IMR-90 (cell line): Measurements from ENCODE around the gene PLXNA4. TPM values are rescaled to one million over a fixed set of nuclear protein-coding genes. Genes with fewer than 3 reads are reported as not detected.

Experiments
- ATAC-seq: fragments of 200-7000 bp; cut with Tn5 transposase; 2 replicates; pipeline ENCODE4 v1.9.1; 2020; ENCODE audit warnings: low read depth, mild to moderate bottlenecking, moderate library complexity
- BruUV-seq: library from RNA; stranded (reverse); fragments of 400-500 nt; replicated peaks from 2 replicates; lab custom pipeline; 2021; lab: Mats Ljungman, UMichigan
- CTCF ChIA-PET: fragments of 300-600 bp; formaldehyde crosslinking; extraction: SDS; loops from one replicate; lab custom pipeline; 2021; ENCODE audit warnings: antibody characterized with exemption; lab: Yijun Ruan, JAX
- POLR2A ChIA-PET: fragments of 300-600 bp; sonication (Branson Sonifier 250); formaldehyde crosslinking; loops from one replicate; lab custom pipeline; 2022; ENCODE audit warnings: antibody characterized with exemption; ENCODE audit not compliant: unreplicated experiment; lab: Charles Lee
- DNase-seq: peaks from one replicate; pipeline ENCODE4 v3.0.0; 2013
- H2AFZ ChIP-seq: replicated peaks from 2 replicates; pipeline ENCODE3; 2013; ENCODE audit warnings: low read length, mild to moderate bottlenecking; ENCODE audit not compliant: poor library complexity
- H2AK5ac ChIP-seq: 2 replicates; pipeline ENCODE4 v1.6.1; 2013; ENCODE audit warnings: low read depth, low read length, inconsistent platforms
- H2AK9ac ChIP-seq: replicated peaks from 2 replicates; pipeline ENCODE3; 2013; ENCODE audit warnings: mild to moderate bottlenecking, low read depth, low read length, moderate library complexity; ENCODE audit not compliant: poor library complexity
- H2BK120ac ChIP-seq: 2 replicates; pipeline ENCODE4 v1.6.1; 2013; ENCODE audit warnings: low read depth, low read length, inconsistent platforms
- H2BK15ac ChIP-seq: 3 replicates; pipeline ENCODE4 v1.6.1; 2013; ENCODE audit warnings: low read depth, low read length, inconsistent platforms
- H2BK20ac ChIP-seq: 2 replicates; pipeline ENCODE4 v1.6.1; 2013; ENCODE audit warnings: low read depth, mild to moderate bottlenecking, inconsistent platforms, low read length, moderate library complexity
- H2BK5ac ChIP-seq: 2 replicates; pipeline ENCODE4 v1.6.1; 2013; ENCODE audit warnings: mild to moderate bottlenecking, low read depth, low read length, inconsistent platforms; ENCODE audit not compliant: poor library complexity, severe bottlenecking
- H3K14ac ChIP-seq: replicated peaks from 2 replicates; pipeline ENCODE4 v1.6.1; 2013; ENCODE audit warnings: low read depth, low read length, inconsistent platforms
- H3K18ac ChIP-seq: 2 replicates; pipeline ENCODE4 v1.6.1; 2013; ENCODE audit warnings: low read depth, low read length, control low read depth
- H3K23ac ChIP-seq: 2 replicates; pipeline ENCODE4 v1.6.1; 2013; ENCODE audit warnings: low read depth, low read length, inconsistent platforms
- H3K27ac ChIP-seq: 2 replicates; pipeline ENCODE4 v1.5.1; 2013; ENCODE audit warnings: mild to moderate bottlenecking, control low read depth, low read length; ENCODE audit not compliant: insufficient read depth
- H3K27me3 ChIP-seq: 2 replicates; pipeline ENCODE4 v1.6.1; 2013; ENCODE audit warnings: low read length; ENCODE audit not compliant: control insufficient read depth, insufficient read depth
- H3K36me3 ChIP-seq: 2 replicates; pipeline ENCODE4 v1.6.1; 2013; ENCODE audit warnings: low read length, mixed read lengths; ENCODE audit not compliant: control insufficient read depth, insufficient read depth
- H3K4ac ChIP-seq: 2 replicates; pipeline ENCODE4 v1.6.1; 2013; ENCODE audit warnings: low read depth, low read length, inconsistent platforms
- H3K4me1 ChIP-seq: 2 replicates; pipeline ENCODE4 v1.6.1; 2013; ENCODE audit warnings: low read length, mixed read lengths; ENCODE audit not compliant: control insufficient read depth, insufficient read depth
- H3K4me2 ChIP-seq: 2 replicates; pipeline ENCODE4 v1.6.1; 2013; ENCODE audit warnings: low read depth, mild to moderate bottlenecking, control low read depth, low read length, moderate library complexity
- H3K4me3 ChIP-seq: 2 replicates; pipeline ENCODE4 v1.5.1; 2013; ENCODE audit warnings: low read depth, mild to moderate bottlenecking, control low read depth, low read length, moderate library complexity; ENCODE audit not compliant: insufficient read depth
- H3K56ac ChIP-seq: 2 replicates; pipeline ENCODE4 v1.6.1; 2013; ENCODE audit warnings: low read length, inconsistent platforms; ENCODE audit not compliant: insufficient read depth; ENCODE audit errors: extremely low read depth
- H3K79me1 ChIP-seq, 2 experiments: 2 replicates each; pipeline ENCODE4 v1.6.1; 2013; ENCODE audit warnings: low read length in 2 of 2, inconsistent platforms in 1 of 2, low read depth in 1 of 2
- H3K9ac ChIP-seq: 2 replicates; pipeline ENCODE4 v1.6.1; 2013; ENCODE audit warnings: low read depth, low read length, control low read depth
- H3K9me1 ChIP-seq: 2 replicates; pipeline ENCODE4 v1.6.1; 2013; ENCODE audit warnings: low read length, inconsistent platforms; ENCODE audit not compliant: insufficient read depth
- H3K9me3 ChIP-seq: 2 replicates; pipeline ENCODE4 v1.6.1; 2013; ENCODE audit warnings: low read length; ENCODE audit not compliant: control insufficient read depth, insufficient read depth
- H4K20me1 ChIP-seq: 2 replicates; pipeline ENCODE4 v1.6.1; 2013; ENCODE audit warnings: low read length, inconsistent platforms; ENCODE audit not compliant: insufficient read depth
- H4K5ac ChIP-seq: 2 replicates; pipeline ENCODE4 v1.6.1; 2013; ENCODE audit warnings: mild to moderate bottlenecking, low read depth, low read length, control low read depth
- H4K8ac ChIP-seq, 2 experiments: 2 replicates each; pipeline ENCODE4 v1.6.1; 2013; ENCODE audit warnings: low read depth in 2 of 2, low read length in 2 of 2, control low read depth in 1 of 2, inconsistent platforms in 1 of 2
- H4K91ac ChIP-seq: 2 replicates; pipeline ENCODE4 v1.6.1; 2013; ENCODE audit warnings: low read depth, low read length, inconsistent platforms; ENCODE audit not compliant: insufficient read depth
- BHLHE40 ChIP-seq: fragments of 150-350 bp; IDR thresholded peaks from 2 replicates; pipeline ENCODE4 v1.6.1; 2016; ENCODE audit warnings: mild to moderate bottlenecking, low read depth, low read length
- CEBPB ChIP-seq: IDR thresholded peaks from 2 replicates; pipeline ENCODE4 v1.6.1; 2012; ENCODE audit warnings: low read depth, low read length, improper control_type of control experiment
- CHD1 ChIP-seq: IDR thresholded peaks from 2 replicates; pipeline ENCODE4 v1.6.1; 2012; ENCODE audit warnings: low read depth, low read length, improper control_type of control experiment
- CTCF ChIP-seq: conservative IDR thresholded peaks from 2 replicates; pipeline ENCODE4 v1.5.1; 2012; ENCODE audit warnings: mild to moderate bottlenecking, low read depth, low read length, improper control_type of control experiment
- FOS ChIP-seq: fragments of 150-350 bp; IDR thresholded peaks from 2 replicates; pipeline ENCODE4 v1.6.1; 2016; ENCODE audit warnings: low read depth, low read length
- MAFK ChIP-seq: IDR thresholded peaks from 2 replicates; pipeline ENCODE4 v1.6.1; 2012; ENCODE audit warnings: low read depth, low read length, improper control_type of control experiment
- MAZ ChIP-seq: IDR thresholded peaks from 2 replicates; pipeline ENCODE4 v1.6.1; 2012; ENCODE audit warnings: low read depth, mild to moderate bottlenecking, low read length, improper control_type of control experiment, moderate library complexity, borderline replicate concordance
- MXI1 ChIP-seq: IDR thresholded peaks from 2 replicates; pipeline ENCODE4 v1.6.1; 2012; ENCODE audit warnings: low read depth, mild to moderate bottlenecking, low read length, moderate library complexity, borderline replicate concordance
- NFE2L2 ChIP-seq: fragments of 150-350 bp; IDR thresholded peaks from 2 replicates; pipeline ENCODE4 v1.6.1; 2016; ENCODE audit warnings: low read depth, mild to moderate bottlenecking, low read length
- POLR2A ChIP-seq: IDR thresholded peaks from 2 replicates; pipeline ENCODE4 v1.6.1; 2012; ENCODE audit warnings: mild to moderate bottlenecking, low read depth, low read length
- RAD21 ChIP-seq: IDR thresholded peaks from 2 replicates; pipeline ENCODE4 v1.6.1; 2012; ENCODE audit warnings: low read length, improper control_type of control experiment
- RCOR1 ChIP-seq: IDR thresholded peaks from 2 replicates; pipeline ENCODE4 v1.6.1; 2012; ENCODE audit warnings: mild to moderate bottlenecking, low read length, improper control_type of control experiment; ENCODE audit not compliant: insufficient replicate concordance
- RFX5 ChIP-seq: IDR thresholded peaks from 2 replicates; pipeline ENCODE4 v1.8.0; 2012; ENCODE audit warnings: low read depth, mild to moderate bottlenecking, low read length, moderate library complexity
- SMC3 ChIP-seq: fragments of 150-350 bp; IDR thresholded peaks from 2 replicates; pipeline ENCODE4 v1.6.1; 2016; ENCODE audit warnings: low read depth, mild to moderate bottlenecking, antibody characterized with exemption, low read length, moderate library complexity
- whole genome bisulfite sequencing, 2 experiments: methylation state at CpG; one replicate each; pipeline versions ENCODE4 v1.1.5 to v1.1.7; 2013; ENCODE audit warnings: missing lambda C conversion rate in 2 of 2; ENCODE audit not compliant: insufficient read length in 1 of 2; ENCODE audit errors: extremely low coverage in 2 of 2; 5-methylcytosine and 5-hydroxymethylcytosine counted together
- dilution Hi-C: fragments of 300-500 bp; cut with HindIII; formaldehyde crosslinking; loops from one replicate; pipeline ENCODE4 v1.14.3; 2018; ENCODE audit warnings: low sequenced_read_pairs; ENCODE audit not compliant: unreplicated experiment
- in situ Hi-C: fragments of 300-500 bp; cut with MboI; formaldehyde crosslinking; loops from 3 replicates; pipeline ENCODE4 v1.14.3; 2019; ENCODE audit warnings: low sequenced_read_pairs, inconsistent platforms, mixed read lengths
- intact Hi-C: fragments of 100-400 bp; cut with micrococcal nuclease; formaldehyde crosslinking; loops from 2 replicates; pipeline ENCODE4 v1.10.0; 2022
- polyA plus RNA-seq, 3 experiments: library from polyadenylated mRNA; depleted of rRNA; stranded (reverse); fragments of >200 nt; gene quantifications; 2 replicates each; pipeline ENCODE4 v1.2.3, GENCODE V29; 2012; ENCODE audit warnings: low replicate concordance in 1 of 3
- total RNA-seq: library from RNA; depleted of rRNA; stranded (reverse); fragments of >200 nt; gene quantifications from 2 replicates; pipeline ENCODE4 v1.2.3, GENCODE V29; 2012
- TF ChIP-seq, protein P1 (sequence below): fragments of 150-350 bp; IDR thresholded peaks from 2 replicates; pipeline ENCODE4 v1.6.1; 2016; ENCODE audit warnings: low read depth, mild to moderate bottlenecking, low read length, moderate library complexity, borderline replicate concordance
- TF ChIP-seq, protein P2 (sequence below): fragments of 150-350 bp; IDR thresholded peaks from 2 replicates; pipeline ENCODE4 v1.6.1; 2017; ENCODE audit warnings: mild to moderate bottlenecking, antibody characterized with exemption, low read length, low read depth

Gene PLXNA4
- total and polyA plus RNA-seq, 2 of the 4 experiments (the other 2 are of a cell fraction), result under 0.01 TPM

DNA sequence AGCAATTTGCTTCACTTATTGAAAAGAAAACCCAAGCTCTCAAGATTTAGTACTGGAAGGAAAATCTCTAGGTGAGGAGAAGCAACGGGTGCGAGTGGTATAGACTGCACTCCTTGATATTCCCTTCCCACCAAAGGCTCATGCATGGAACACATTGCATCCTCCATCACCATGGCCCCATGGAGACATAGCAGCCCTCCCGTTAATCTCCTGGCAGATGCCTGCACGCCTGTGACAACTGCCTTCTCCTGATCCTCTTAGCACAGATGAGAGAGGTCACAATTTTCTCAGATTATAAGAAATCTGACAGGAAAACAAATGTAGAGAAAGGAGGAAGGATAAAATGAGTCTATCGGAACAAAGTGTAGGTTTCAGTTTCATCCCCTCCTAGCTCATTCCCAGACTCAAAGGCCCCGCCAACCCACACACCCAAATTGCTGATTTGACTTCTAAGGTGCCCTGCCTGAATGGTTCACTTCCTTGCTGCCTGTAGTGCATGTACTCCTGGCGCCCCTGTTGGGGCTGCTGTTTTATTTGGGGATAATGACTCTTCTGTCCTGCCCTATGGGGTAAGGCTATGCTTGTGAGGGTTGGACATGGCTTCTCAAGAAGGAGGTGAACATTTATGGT lies 50.0 kb downstream of the PLXNA4 start:
- H4K91ac ChIP-seq, result no peak overlapping the region
- no peaks in the 10 kb centered on the region for H3K9me1 ChIP-seq
- H2BK20ac ChIP-seq, result no peak overlapping the region
- no peak overlapping the region for H2AK5ac ChIP-seq
- ChIA-PET CTCF (no interaction called here), POLR2A (no interaction called here)
- H3K14ac ChIP-seq, result no peak overlapping the region
- no peak overlapping the region for H3K23ac ChIP-seq
- no peaks in the 10 kb centered on the region for H3K27me3 ChIP-seq
- no peak overlapping the region for H3K4ac ChIP-seq
- no peak overlapping the region for H3K9ac ChIP-seq
- H4K8ac ChIP-seq, result no peak overlapping the region
- in situ Hi-C loops (no loop called here), intact Hi-C loops (no loop called here), dilution Hi-C loops (no loop called here)
- ATAC-seq (no peak), DNase-seq (no peak)
- H2BK5ac ChIP-seq, result no peak overlapping the region
- H3K18ac ChIP-seq, result no peak overlapping the region
- TF ChIP-seq RFX5 (no peak), RCOR1 (no peak), MAFK (no peak), FOS (no peak), MAZ (no peak), SMC3 (no peak), CHD1 (no peak), MXI1 (no peak), NFE2L2 (no peak), POLR2A (no peak), CTCF (no peak), BHLHE40 (no peak), RAD21 (no peak), CEBPB (no peak)
- TF ChIP-seq, protein P1, sequence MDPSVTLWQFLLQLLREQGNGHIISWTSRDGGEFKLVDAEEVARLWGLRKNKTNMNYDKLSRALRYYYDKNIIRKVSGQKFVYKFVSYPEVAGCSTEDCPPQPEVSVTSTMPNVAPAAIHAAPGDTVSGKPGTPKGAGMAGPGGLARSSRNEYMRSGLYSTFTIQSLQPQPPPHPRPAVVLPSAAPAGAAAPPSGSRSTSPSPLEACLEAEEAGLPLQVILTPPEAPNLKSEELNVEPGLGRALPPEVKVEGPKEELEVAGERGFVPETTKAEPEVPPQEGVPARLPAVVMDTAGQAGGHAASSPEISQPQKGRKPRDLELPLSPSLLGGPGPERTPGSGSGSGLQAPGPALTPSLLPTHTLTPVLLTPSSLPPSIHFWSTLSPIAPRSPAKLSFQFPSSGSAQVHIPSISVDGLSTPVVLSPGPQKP, result no peak
- TF ChIP-seq, protein P2, sequence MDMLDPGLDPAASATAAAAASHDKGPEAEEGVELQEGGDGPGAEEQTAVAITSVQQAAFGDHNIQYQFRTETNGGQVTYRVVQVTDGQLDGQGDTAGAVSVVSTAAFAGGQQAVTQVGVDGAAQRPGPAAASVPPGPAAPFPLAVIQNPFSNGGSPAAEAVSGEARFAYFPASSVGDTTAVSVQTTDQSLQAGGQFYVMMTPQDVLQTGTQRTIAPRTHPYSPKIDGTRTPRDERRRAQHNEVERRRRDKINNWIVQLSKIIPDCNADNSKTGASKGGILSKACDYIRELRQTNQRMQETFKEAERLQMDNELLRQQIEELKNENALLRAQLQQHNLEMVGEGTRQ, result no peak
- H3K56ac ChIP-seq, result no peak overlapping the region
- H2BK15ac ChIP-seq, result no peak overlapping the region
- BruUV-seq, result no TSS peak
- no CpG with 5 or more reads among the region's 7 CpGs for WGBS, 2 experiments
- H3K27ac ChIP-seq, result no peak overlapping the region
- no peak overlapping the region for H2BK120ac ChIP-seq
- H3K4me3 ChIP-seq, result no peak overlapping the region
- no peak overlapping the region for H4K5ac ChIP-seq
- no peak overlapping the region for H3K4me2 ChIP-seq
- no peak overlapping the region for H2AFZ ChIP-seq
- H3K4me1 ChIP-seq, result no peaks in the 10 kb centered on the region
- H3K36me3 ChIP-seq, result no peaks in the 10 kb centered on the region
- H4K20me1 ChIP-seq, result no peaks in the 10 kb centered on the region
- H3K79me1 ChIP-seq, result no peaks in the 10 kb centered on the region
- no peaks in the 10 kb centered on the region for H3K9me3 ChIP-seq
- no peak overlapping the region for H2AK9ac ChIP-seq
